ENCODE results near the gene PGA5. TPM values are rescaled to one million over a fixed set of nuclear protein-coding genes. Genes with fewer than 3 reads are reported as not detected.

PGA5 gene
- total RNA-seq, 1 experiment from 2014 or later, result not detected

DNA sequence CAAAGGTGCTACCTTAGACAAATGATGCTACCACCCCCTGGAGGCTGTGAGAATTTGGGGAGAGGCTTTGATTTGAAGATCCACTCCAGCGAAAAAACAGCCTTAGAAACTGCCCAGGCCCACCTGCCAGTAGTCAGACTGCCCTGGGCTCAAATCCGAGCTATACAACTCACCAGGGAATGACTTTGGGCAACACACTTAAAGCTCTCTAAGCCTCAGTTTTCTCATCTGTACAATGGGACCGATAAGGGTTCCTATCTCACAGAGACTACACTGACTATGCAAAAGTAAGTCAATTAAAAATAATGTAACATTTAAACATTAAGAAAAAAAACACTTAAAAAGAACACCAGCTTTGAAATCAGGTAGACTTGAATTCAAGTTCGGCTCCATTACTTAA, 34.2 kb downstream of the PGA5 start:
- no peaks in the 10 kb centered on the region; the same call in 1 of the 2 replicates for H3K36me3 ChIP-seq (ENCODE audit: control insufficient read depth, insufficient read depth, low read length)
- Mint-ChIP-seq H3K27ac (ENCODE audit: unreplicated experiment) (no peak overlapping the region), H3K4me3 (ENCODE audit: unreplicated experiment) (no peak overlapping the region), H3K36me3 (ENCODE audit: insufficient read depth, unreplicated experiment) (no peaks in the 10 kb centered on the region), H3K27me3 (ENCODE audit: insufficient read depth, unreplicated experiment) (no peaks in the 10 kb centered on the region), H3K9me3 (ENCODE audit: unreplicated experiment) (no peaks in the 10 kb centered on the region), H3K4me1 (ENCODE audit: low read depth, unreplicated experiment) (no peaks in the 10 kb centered on the region)
- H3K4me1 ChIP-seq, result no peaks in the 10 kb centered on the region
- no peak for TF ChIP-seq CTCF (IDR thresholded peaks at IDR 0.05; ENCODE audit: insufficient read depth in 1 of 2, low read depth in 1 of 2, low read length in 1 of 2, severe bottlenecking in 1 of 2, unreplicated experiment in 1 of 2)
- BruUV-seq (replicated peaks), result no TSS peak
- POLR2A ChIA-PET, result no interaction called here
- no peaks in the 10 kb centered on the region for H3K9me3 ChIP-seq
- no peak overlapping the region for H3K4me3 ChIP-seq (ENCODE audit: low read depth, low read length)
- CTCF ChIA-PET, result no interaction called here
- H3K27me3 ChIP-seq (replicated peaks; ENCODE audit: control insufficient read depth, insufficient read depth, low read length), result no peaks in the 10 kb centered on the region
- intact Hi-C loops (cut with micrococcal nuclease; ENCODE audit: unreplicated experiment), result no loop called here
- no peak for DNase-seq

DNA sequence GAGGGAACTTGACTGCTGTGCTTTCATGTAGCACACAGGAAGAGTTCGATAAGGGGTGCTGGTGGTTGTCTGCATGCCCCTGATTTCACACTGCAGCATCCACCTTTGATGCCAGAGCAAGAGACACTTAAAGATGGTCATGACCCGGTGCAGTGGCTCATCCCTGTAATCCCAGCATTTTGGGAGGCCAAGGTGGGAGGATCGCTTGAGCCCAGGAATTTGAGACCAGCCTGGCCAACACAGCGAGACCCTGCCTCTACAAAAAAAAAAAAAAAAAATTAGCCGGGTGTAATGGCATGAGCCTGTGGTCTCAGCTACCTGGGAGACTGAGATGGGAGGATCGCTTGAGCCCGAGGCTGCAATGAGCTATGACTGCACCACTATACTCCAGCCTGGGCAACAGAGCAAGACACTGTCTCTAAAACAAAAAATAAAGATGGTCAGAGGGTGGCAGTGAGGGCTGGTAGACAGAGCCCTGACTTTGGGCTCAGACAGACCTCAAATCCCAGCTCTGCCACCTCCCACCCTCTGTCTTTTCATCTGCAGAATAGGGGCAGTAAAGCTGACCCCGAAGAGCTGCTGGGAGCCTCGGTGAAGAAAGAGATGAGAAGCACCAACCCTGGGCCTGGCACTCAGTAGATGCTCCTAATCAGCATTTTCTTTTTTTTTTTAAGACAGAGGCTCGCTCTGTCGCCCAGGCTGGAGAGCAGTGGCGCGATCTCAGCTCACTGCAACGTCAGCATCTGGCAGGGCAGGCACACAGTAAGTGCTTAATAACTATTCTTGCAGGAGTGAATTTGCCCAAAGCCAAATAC, 36.4 kb downstream of the PGA5 start:
- CTCF ChIA-PET, result interaction anchor here (0.6 to 0.9 kb wide), 2 partner anchors 14 to 108 kb away, joined by 3 read pairs; no protein-coding TSS in a partner anchor
- POLR2A ChIA-PET, result interaction anchor here (0.6 kb wide), 1 partner anchor 56 kb away, joined by 3 read pairs; no protein-coding TSS in a partner anchor
- Mint-ChIP-seq H3K27ac (ENCODE audit: unreplicated experiment) (no peak overlapping the region), H3K27me3 (ENCODE audit: insufficient read depth, unreplicated experiment) (no peaks in the 10 kb centered on the region), H3K36me3 (ENCODE audit: insufficient read depth, unreplicated experiment) (peaks cover 7% of the 10 kb centered on the region), H3K9me3 (ENCODE audit: unreplicated experiment) (no peaks in the 10 kb centered on the region), H3K4me1 (ENCODE audit: low read depth, unreplicated experiment) (no peaks in the 10 kb centered on the region), H3K4me3 (ENCODE audit: unreplicated experiment) (no peak overlapping the region)
- intact Hi-C loops (cut with micrococcal nuclease; ENCODE audit: unreplicated experiment), result no loop called here
- no peak overlapping the region for H3K4me3 ChIP-seq (ENCODE audit: low read depth, low read length)
- no peak for DNase-seq
- no peak for TF ChIP-seq CTCF (IDR thresholded peaks at IDR 0.05; ENCODE audit: insufficient read depth in 1 of 2, low read depth in 1 of 2, low read length in 1 of 2, severe bottlenecking in 1 of 2, unreplicated experiment in 1 of 2)
- no peaks in the 10 kb centered on the region for H3K9me3 ChIP-seq
- H3K36me3 ChIP-seq (ENCODE audit: control insufficient read depth, insufficient read depth, low read length), result no peaks in the 10 kb centered on the region; the same call in 1 of the 2 replicates
- no TSS peak for BruUV-seq (replicated peaks)
- H3K27me3 ChIP-seq (replicated peaks; ENCODE audit: control insufficient read depth, insufficient read depth, low read length), result no peaks in the 10 kb centered on the region
- H3K4me1 ChIP-seq, result no peaks in the 10 kb centered on the region

DNA sequence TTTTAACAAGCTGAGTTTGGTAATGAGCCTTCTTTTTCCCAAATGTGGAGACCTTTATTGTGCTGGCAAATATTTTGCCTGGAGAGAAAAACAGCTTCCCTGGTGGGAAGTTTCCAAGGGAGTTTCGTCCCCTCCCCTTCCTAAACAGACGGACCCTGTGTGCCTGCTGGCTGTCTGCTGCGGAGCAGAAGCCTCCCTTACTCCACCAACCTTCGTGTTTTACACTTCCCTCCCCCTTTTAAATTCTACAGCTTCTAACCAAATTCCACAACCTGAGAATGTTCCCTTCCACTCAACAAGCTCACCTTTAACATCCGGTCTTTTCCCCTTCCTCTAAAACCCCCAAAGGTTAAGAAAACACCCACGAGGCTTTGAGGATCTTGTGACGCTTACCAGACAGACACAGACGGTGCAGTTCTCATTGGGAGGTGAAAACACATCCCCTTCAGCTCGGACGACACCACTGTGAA, 37.1 kb downstream of the PGA5 start:
- intact Hi-C loops (cut with micrococcal nuclease; ENCODE audit: unreplicated experiment), result no loop called here
- no peaks in the 10 kb centered on the region for H3K27me3 Mint-ChIP-seq (ENCODE audit: insufficient read depth, unreplicated experiment)
- Histone ChIP-seq H3K27me3 (replicated peaks; ENCODE audit: control insufficient read depth, insufficient read depth, low read length) (no peaks in the 10 kb centered on the region), H3K4me1 (no peaks in the 10 kb centered on the region), H3K4me3 (ENCODE audit: low read depth, low read length) (no peak overlapping the region), H3K36me3 (ENCODE audit: control insufficient read depth, insufficient read depth, low read length) (peaks cover 2% of the 10 kb centered on the region), H3K9me3 (no peaks in the 10 kb centered on the region)
- no peak for DNase-seq
- CTCF ChIA-PET, result interaction anchor here (0.9 kb wide), 1 partner anchor 108 kb away, joined by 3 read pairs; no protein-coding TSS in a partner anchor
- no peaks in the 10 kb centered on the region for H3K4me1 Mint-ChIP-seq (ENCODE audit: low read depth, unreplicated experiment)
- no peak overlapping the region for H3K4me3 Mint-ChIP-seq (ENCODE audit: unreplicated experiment)
- H3K36me3 Mint-ChIP-seq (ENCODE audit: insufficient read depth, unreplicated experiment), result peaks cover 10% of the 10 kb centered on the region
- POLR2A ChIA-PET, result interaction anchor here (0.6 kb wide), 1 partner anchor 56 kb away, joined by 3 read pairs; no protein-coding TSS in a partner anchor
- H3K27ac Mint-ChIP-seq (ENCODE audit: unreplicated experiment), result no peak overlapping the region
- no TSS peak for BruUV-seq (replicated peaks)
- TF ChIP-seq CTCF (IDR thresholded peaks at IDR 0.05; ENCODE audit: insufficient read depth in 1 of 2, low read depth in 1 of 2, low read length in 1 of 2, severe bottlenecking in 1 of 2, unreplicated experiment in 1 of 2), result no peak
- no peaks in the 10 kb centered on the region for H3K9me3 Mint-ChIP-seq (ENCODE audit: unreplicated experiment)
